GM13977 (cell line): ENCODE data around the gene POLR2J.
A peak's percentile ranks its signal among the peaks of the same experiment; 100 is the strongest.

Source experiments
- DNase-seq: peaks from one replicate; pipeline ENCODE4 v3.0.0; 2012; ENCODE audit warnings: low spot score
- CTCF ChIP-seq: IDR thresholded peaks from 2 replicates; pipeline ENCODE4 v1.5.1; 2012; ENCODE audit warnings: mild to moderate bottlenecking, control low read depth; ENCODE audit not compliant: insufficient read depth; ENCODE audit errors: extremely low read depth, missing control alignments
- in situ Hi-C: fragments of 300-500 bp; cut with MboI; formaldehyde crosslinking; loops from one replicate; pipeline ENCODE4 v1.12.0; 2022; ENCODE audit warnings: low sequenced_read_pairs, low pct_unique_long_range_greater_than_20kb, mixed read lengths, inconsistent platforms; ENCODE audit not compliant: unreplicated experiment

Gene POLR2J

GRCh38 chr7:102446387-102447156 lies 32.1 kb downstream of the POLR2J start:
- no peak for DNase-seq
- in situ Hi-C loops, result loop anchor here (5.0 kb wide), 1 partner anchor 34 kb away; no protein-coding TSS in a partner anchor
- TF ChIP-seq CTCF, result no peak

- in situ Hi-C loops, result loop anchor here (5.0 kb wide), 1 partner anchor 33 kb away; no protein-coding TSS in a partner anchor
- no peak for DNase-seq
- TF ChIP-seq CTCF, result no peak
These were observed 33.0 kb downstream of the POLR2J start for GRCh38 chr7:102445674-102446071.

- DNase-seq, result peak; percentile 80
- in situ Hi-C loops, result loop anchor here (5.0 kb wide), 1 partner anchor 33 kb away; no protein-coding TSS in a partner anchor
- TF ChIP-seq CTCF, result no peak
These were observed 33.6 kb downstream of the POLR2J start for GRCh38 chr7:102444961-102445673.

GRCh38 chr7:102439963-102440795 lies 38.5 kb downstream of the POLR2J start:
- no peak for DNase-seq
- TF ChIP-seq CTCF, result no peak
- in situ Hi-C loops, result no loop called here

GRCh38 chr7:102436118-102436517 lies 42.6 kb downstream of the POLR2J start:
- no peak for DNase-seq
- in situ Hi-C loops, result no loop called here
- no peak for TF ChIP-seq CTCF

GRCh38 chr7:102434039-102434486 lies 44.7 kb downstream of the POLR2J start:
- DNase-seq, result no peak
- in situ Hi-C loops, result no loop called here
- TF ChIP-seq CTCF, result no peak
